Lower lobe of right lung (tissue), 2 donors: ENCODE data around the gene ARHGEF28. TPM values are rescaled to one million over a fixed set of nuclear protein-coding genes. Genes with fewer than 3 reads are reported as not detected.

Source experiments
- ATAC-seq, 2 donors: fragments of 200-7000 bp; cut with Tn5 transposase; one replicate each; pipeline ENCODE4 v1.9.1; 2020 to 2022; ENCODE audit warnings: mild to moderate bottlenecking in 2 of 2, moderate library complexity in 2 of 2
- DNase-seq: peaks from one replicate; pipeline ENCODE4 v3.0.0-alpha.2; 2020
- H3K27ac ChIP-seq: fragments of 200-600 bp; one replicate; pipeline ENCODE4 v1.8.0; 2022
- H3K27me3 ChIP-seq: fragments of 200-600 bp; one replicate; pipeline ENCODE4 v1.8.0; 2022; ENCODE audit warnings: low read depth
- H3K36me3 ChIP-seq: fragments of 200-600 bp; one replicate; pipeline ENCODE4 v1.8.0; 2022; ENCODE audit warnings: mild to moderate bottlenecking
- H3K4me1 ChIP-seq: fragments of 200-600 bp; one replicate; pipeline ENCODE4 v1.8.0; 2022
- H3K4me3 ChIP-seq: fragments of 200-600 bp; one replicate; pipeline ENCODE4 v1.8.0; 2022; ENCODE audit warnings: mild to moderate bottlenecking
- H3K9me3 ChIP-seq: fragments of 200-600 bp; one replicate; pipeline ENCODE4 v1.8.0; 2022
- intact Hi-C: fragments of 100-400 bp; cut with DNase I; formaldehyde crosslinking; loops from one replicate; pipeline ENCODE4 v1.11.0; 2022
- total RNA-seq: library from RNA; stranded (reverse); fragmentation: NEBNext Ultra II Directional; extraction: Animal tissue kit (Norgen Biotek cat#: 25700); gene quantifications from one replicate; pipeline ENCODE4 v1.2.1, GENCODE V29; 2021
- TF ChIP-seq, protein P1 (sequence below): fragments of 200-600 bp; IDR thresholded peaks from one replicate; pipeline ENCODE4 v1.8.0; 2022; ENCODE audit warnings: antibody characterized with exemption, mild to moderate bottlenecking
- donor health status: DM: no; HTN: yes; CAD: no; lungs with severe emphysema.

ARHGEF28 gene
- total RNA-seq, 1 donor from 2014 or later, result 30.4 TPM

DNA sequence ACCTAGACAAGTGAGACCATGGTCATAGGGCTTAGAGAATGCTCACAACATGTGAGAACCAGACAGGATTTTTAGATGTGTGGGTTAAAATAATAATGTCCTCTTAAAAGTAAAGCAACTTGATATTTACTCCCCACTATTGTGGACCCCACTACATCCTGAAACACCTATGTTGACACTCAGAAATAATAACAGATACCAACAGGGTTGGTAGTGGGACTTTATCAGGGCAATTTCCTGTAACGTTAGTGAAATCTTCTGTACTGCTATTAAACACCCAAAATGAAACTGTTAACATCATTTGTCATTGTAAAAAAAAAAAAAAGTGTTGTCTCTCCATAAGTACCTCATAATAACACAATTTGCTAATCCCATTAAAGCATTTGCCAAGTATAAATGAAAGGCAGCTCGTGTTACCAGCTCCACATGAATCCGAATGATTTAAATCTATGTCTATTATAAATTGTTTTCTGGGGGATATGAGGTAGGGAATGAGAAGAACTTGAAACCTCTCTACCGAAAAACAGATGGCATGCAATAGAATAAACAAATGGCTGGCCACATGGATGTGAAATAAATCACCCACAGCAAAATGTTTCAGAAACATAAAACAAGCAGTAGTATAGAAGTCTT, 285.9 kb downstream of the ARHGEF28 start:
- H3K4me1 ChIP-seq, result no peaks in the 10 kb centered on the region
- no peaks in the 10 kb centered on the region for H3K9me3 ChIP-seq
- TF ChIP-seq, protein P1, sequence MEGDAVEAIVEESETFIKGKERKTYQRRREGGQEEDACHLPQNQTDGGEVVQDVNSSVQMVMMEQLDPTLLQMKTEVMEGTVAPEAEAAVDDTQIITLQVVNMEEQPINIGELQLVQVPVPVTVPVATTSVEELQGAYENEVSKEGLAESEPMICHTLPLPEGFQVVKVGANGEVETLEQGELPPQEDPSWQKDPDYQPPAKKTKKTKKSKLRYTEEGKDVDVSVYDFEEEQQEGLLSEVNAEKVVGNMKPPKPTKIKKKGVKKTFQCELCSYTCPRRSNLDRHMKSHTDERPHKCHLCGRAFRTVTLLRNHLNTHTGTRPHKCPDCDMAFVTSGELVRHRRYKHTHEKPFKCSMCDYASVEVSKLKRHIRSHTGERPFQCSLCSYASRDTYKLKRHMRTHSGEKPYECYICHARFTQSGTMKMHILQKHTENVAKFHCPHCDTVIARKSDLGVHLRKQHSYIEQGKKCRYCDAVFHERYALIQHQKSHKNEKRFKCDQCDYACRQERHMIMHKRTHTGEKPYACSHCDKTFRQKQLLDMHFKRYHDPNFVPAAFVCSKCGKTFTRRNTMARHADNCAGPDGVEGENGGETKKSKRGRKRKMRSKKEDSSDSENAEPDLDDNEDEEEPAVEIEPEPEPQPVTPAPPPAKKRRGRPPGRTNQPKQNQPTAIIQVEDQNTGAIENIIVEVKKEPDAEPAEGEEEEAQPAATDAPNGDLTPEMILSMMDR, result no peak
- no peak for DNase-seq
- peaks cover 12% of the 10 kb centered on the region for H3K36me3 ChIP-seq
- ATAC-seq, result no peak
- no peaks in the 10 kb centered on the region for H3K27me3 ChIP-seq
- intact Hi-C loops, result no loop called here
- H3K4me3 ChIP-seq, result no peak overlapping the region
- H3K27ac ChIP-seq, result no peak overlapping the region

- TF ChIP-seq, protein P1, result no peak
- Histone ChIP-seq H3K27me3 (no peaks in the 10 kb centered on the region), H3K9me3 (no peaks in the 10 kb centered on the region), H3K4me1 (peaks cover 8% of the 10 kb centered on the region), H3K36me3 (peaks cover 12% of the 10 kb centered on the region), H3K4me3 (no peak overlapping the region), H3K27ac (no peak overlapping the region)
- DNase-seq (no peak), ATAC-seq (no peak)
- intact Hi-C loops, result no loop called here
These were observed 286.9 kb downstream of the ARHGEF28 start for GRCh38 chr5:73912821-73913271.

DNA sequence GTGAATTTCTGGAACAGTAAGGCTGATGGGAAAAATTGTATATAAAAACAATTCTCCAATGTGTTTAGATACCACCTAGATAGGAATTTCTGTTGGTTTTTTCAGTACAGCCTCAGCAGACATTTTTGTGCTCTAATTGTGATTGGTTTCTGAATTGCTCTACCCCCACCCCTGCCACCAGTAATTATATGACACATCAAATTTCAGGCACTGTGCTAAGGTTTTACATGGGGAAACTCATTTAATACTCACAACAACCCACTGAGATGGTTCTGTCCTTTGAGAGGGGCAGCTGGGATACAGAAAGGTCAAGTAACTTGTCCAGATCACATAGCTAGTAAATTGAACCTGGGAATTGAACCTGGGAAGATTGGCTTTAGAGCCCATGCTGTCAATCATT, 288.0 kb downstream of the ARHGEF28 start:
- Histone ChIP-seq H3K27ac (no peak overlapping the region), H3K9me3 (no peaks in the 10 kb centered on the region), H3K4me3 (no peak overlapping the region), H3K4me1 (peaks cover 20% of the 10 kb centered on the region), H3K27me3 (no peaks in the 10 kb centered on the region), H3K36me3 (peaks cover 12% of the 10 kb centered on the region)
- intact Hi-C loops, result no loop called here
- no peak for ATAC-seq
- TF ChIP-seq, protein P1, result no peak
- no peak for DNase-seq

DNA sequence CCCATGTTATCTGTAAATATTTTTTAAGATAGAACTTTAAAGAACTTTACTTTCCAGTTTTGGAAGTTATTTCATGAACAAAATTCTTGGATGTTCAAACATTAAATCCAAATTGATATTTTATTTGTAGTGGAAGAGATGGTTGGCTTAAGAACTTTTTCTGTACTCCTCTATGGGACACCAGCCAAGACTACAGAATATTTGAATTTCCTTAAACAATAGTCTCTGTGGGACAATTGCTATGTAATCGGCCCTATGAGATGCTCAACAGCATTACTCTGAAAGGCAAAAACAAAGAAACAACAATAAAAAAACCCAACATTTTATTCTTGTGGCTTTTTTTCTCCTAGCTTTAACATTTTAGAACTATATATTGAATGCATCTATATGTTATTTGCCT, 289.3 kb downstream of the ARHGEF28 start:
- H3K36me3 ChIP-seq, result peaks cover 1% of the 10 kb centered on the region
- DNase-seq (no peak), ATAC-seq (no peak)
- H3K4me3 ChIP-seq, result no peak overlapping the region
- no peaks in the 10 kb centered on the region for H3K9me3 ChIP-seq
- H3K4me1 ChIP-seq, result peaks cover 26% of the 10 kb centered on the region
- no peaks in the 10 kb centered on the region for H3K27me3 ChIP-seq
- TF ChIP-seq, protein P1, result no peak
- no peak overlapping the region for H3K27ac ChIP-seq
- intact Hi-C loops, result no loop called here

GRCh38 chr5:73917433-73917832, 291.4 kb downstream of the ARHGEF28 start:
- TF ChIP-seq, protein P1, result no peak
- ATAC-seq, result peak; percentile 62 to 63
- Histone ChIP-seq H3K27me3 (no peaks in the 10 kb centered on the region), H3K9me3 (no peaks in the 10 kb centered on the region), H3K36me3 (no peaks in the 10 kb centered on the region), H3K4me1 (peaks cover 26% of the 10 kb centered on the region), H3K4me3 (no peak overlapping the region), H3K27ac (no peak overlapping the region)
- intact Hi-C loops, result no loop called here
- no peak for DNase-seq
